GM12878 (cell line): ENCODE results near the gene ING4. TPM values are rescaled to one million over a fixed set of nuclear protein-coding genes. Genes with fewer than 3 reads are reported as not detected.

Experiments used
- BCL11A ChIP-seq: IDR thresholded peaks from 2 replicates; pipeline ENCODE4 v1.6.1; 2011; ENCODE audit warnings: low read depth, low read length
- EGR1 ChIP-seq, 2 experiments: IDR thresholded peaks; 1 replicate in 1 of 2; 2 replicates in 1 of 2; pipeline ENCODE4 v1.6.1; 2011 to 2012; ENCODE audit warnings: low read depth in 2 of 2, low read length in 2 of 2, borderline replicate concordance in 1 of 2, mild to moderate bottlenecking in 1 of 2, moderate library complexity in 1 of 2
- FOXM1 ChIP-seq: IDR thresholded peaks from 2 replicates; pipeline ENCODE4 v1.6.1; 2012; ENCODE audit warnings: low read depth, mild to moderate bottlenecking, inconsistent platforms, low read length, moderate library complexity
- HDAC6 ChIP-seq: fragments of 200-600 bp; sonication (generic); IDR thresholded peaks from one replicate; pipeline ENCODE4 v1.8.0; 2017; ENCODE audit warnings: antibody characterized with exemption; ENCODE audit not compliant: unreplicated experiment
- IKZF1 ChIP-seq: fragments of 450-650 bp; conservative IDR thresholded peaks from 2 replicates; pipeline ENCODE4 v1.6.1; 2017; ENCODE audit warnings: antibody characterized with exemption, mild to moderate bottlenecking
- IKZF2 ChIP-seq, 2 experiments: fragments of 450-650 bp; IDR thresholded peaks; 2 replicates each; pipeline ENCODE4 v1.6.1; 2017; ENCODE audit warnings: mild to moderate bottlenecking in 2 of 2, moderate library complexity in 2 of 2
- IRF4 ChIP-seq: IDR thresholded peaks from 2 replicates; pipeline ENCODE4 v1.6.1; 2011; ENCODE audit warnings: low read depth, low read length
- MEF2B ChIP-seq: fragments of 450-650 bp; IDR thresholded peaks from 2 replicates; pipeline ENCODE4 v1.6.1; 2018; ENCODE audit warnings: mild to moderate bottlenecking, moderate library complexity; ENCODE audit not compliant: partially characterized antibody, poor library complexity, severe bottlenecking
- NFXL1 ChIP-seq: fragments of 450-650 bp; IDR thresholded peaks from 2 replicates; pipeline ENCODE4 v1.6.1; 2017; ENCODE audit warnings: antibody characterized with exemption, mild to moderate bottlenecking, borderline replicate concordance
- NFYB ChIP-seq: IDR thresholded peaks from 2 replicates; pipeline ENCODE4 v1.6.1; 2011; ENCODE audit warnings: low read depth, mild to moderate bottlenecking, low read length, improper control_type of control experiment, moderate library complexity; ENCODE audit not compliant: insufficient read depth
- PAX8 ChIP-seq: fragments of 450-650 bp; IDR thresholded peaks from 2 replicates; pipeline ENCODE4 v1.6.1; 2017; ENCODE audit warnings: mild to moderate bottlenecking, moderate library complexity
- RCOR1 ChIP-seq: conservative IDR thresholded peaks from 2 replicates; pipeline ENCODE4 v1.6.1; 2012; ENCODE audit warnings: low read depth, low read length, improper control_type of control experiment
- RFX5 ChIP-seq: IDR thresholded peaks from 2 replicates; pipeline ENCODE4 v1.6.1; 2011; ENCODE audit warnings: low read depth, low read length, improper control_type of control experiment
- SREBF1 ChIP-seq: IDR thresholded peaks from 2 replicates; pipeline ENCODE4 v1.6.1; 2012; ENCODE audit warnings: mild to moderate bottlenecking, low read length
- TCF3 ChIP-seq: IDR thresholded peaks from 2 replicates; pipeline ENCODE4 v1.6.1; 2012; ENCODE audit warnings: low read depth, mild to moderate bottlenecking, low read length, borderline replicate concordance; ENCODE audit not compliant: insufficient read depth
- YBX1 ChIP-seq: fragments of 450-650 bp; IDR thresholded peaks from 2 replicates; pipeline ENCODE4 v1.6.1; 2016; ENCODE audit warnings: antibody characterized with exemption
- polyA plus RNA-seq, 11 experiments: library from polyadenylated mRNA; depleted of rRNA in 4 of 11; unstranded in 6 of 11; stranded (reverse) in 5 of 11; fragments of >200 nt; fragmentation: Nextera tagmentation in 4 of 11; fragmentation: Illumina TruSeq in 1 of 11; extraction: Ambion mirVana in 4 of 11; extraction: Trizol in 1 of 11; gene quantifications; 1 replicate in 1 of 11; 2 replicates in 10 of 11; pipeline versions ENCODE4 v1.2.1 to v1.2.3, GENCODE V29; 2011 to 2016; ENCODE audit warnings: inconsistent platforms in 2 of 11, missing spikeins in 2 of 11, low read depth in 1 of 11
- total RNA-seq, 4 experiments: library from RNA; depleted of rRNA in 3 of 4; stranded (reverse); fragments of >200 nt in 3 of 4; fragmentation: Illumina TruSeq in 1 of 4; extraction: Trizol in 1 of 4; gene quantifications; 2 replicates each; pipeline versions ENCODE4 v1.2.1 to v1.2.3, GENCODE V29; 2013 to 2021
- TF ChIP-seq, protein P1 (sequence below): fragments of 450-650 bp; IDR thresholded peaks from 2 replicates; pipeline ENCODE4 v1.6.1; 2016; ENCODE audit warnings: mild to moderate bottlenecking, moderate library complexity, borderline replicate concordance
- TF ChIP-seq, protein P2 (sequence below): fragments of 450-650 bp; IDR thresholded peaks from 2 replicates; pipeline ENCODE4 v1.6.1; 2018; ENCODE audit warnings: mild to moderate bottlenecking, low read depth, moderate library complexity; ENCODE audit not compliant: partially characterized antibody
- TF ChIP-seq, protein P3 (sequence below): IDR thresholded peaks from 2 replicates; pipeline ENCODE4 v1.6.1; 2012; ENCODE audit warnings: low read depth, low read length, improper control_type of control experiment
- TF ChIP-seq, protein P4 (sequence below): fragments of 450-650 bp; IDR thresholded peaks from 2 replicates; pipeline ENCODE4 v1.6.1; 2017; ENCODE audit warnings: low read depth, mild to moderate bottlenecking, moderate library complexity
- TF ChIP-seq, protein P5 (sequence below): IDR thresholded peaks from 2 replicates; pipeline ENCODE4 v1.6.1; 2011; ENCODE audit warnings: mild to moderate bottlenecking, low read depth, low read length, moderate library complexity; ENCODE audit not compliant: insufficient replicate concordance

The ING4 gene
- total and polyA plus RNA-seq, 10 of the 15 experiments (the other 5 are each of a cell fraction or from before 2014, with no cell fraction given), result 7.2 to 53.9 (median 21.8) TPM

DNA sequence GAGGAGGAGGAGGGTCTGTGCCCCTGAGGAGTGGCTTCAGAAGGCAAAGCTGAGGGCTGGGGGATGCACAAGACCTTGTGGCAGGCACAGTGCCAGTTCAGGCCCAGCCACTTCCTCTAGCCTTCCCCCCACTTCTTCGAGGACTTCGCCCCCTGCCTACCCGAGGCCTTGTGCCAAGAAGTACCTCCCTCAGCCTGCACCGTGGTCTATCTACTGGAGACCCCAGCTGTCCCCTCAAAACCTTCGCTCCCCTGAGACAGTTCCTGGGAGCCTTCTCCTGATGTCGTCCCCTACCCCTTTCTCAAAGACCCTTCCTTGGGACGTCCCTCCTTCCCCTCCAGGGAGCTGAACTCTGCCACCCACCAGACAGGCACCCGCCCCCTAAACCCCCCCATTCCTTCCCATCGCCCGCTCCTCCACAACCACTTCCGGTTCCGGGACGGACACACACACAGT lies 25.7 kb upstream of the ING4 start (continued):
- TF ChIP-seq, protein P1, sequence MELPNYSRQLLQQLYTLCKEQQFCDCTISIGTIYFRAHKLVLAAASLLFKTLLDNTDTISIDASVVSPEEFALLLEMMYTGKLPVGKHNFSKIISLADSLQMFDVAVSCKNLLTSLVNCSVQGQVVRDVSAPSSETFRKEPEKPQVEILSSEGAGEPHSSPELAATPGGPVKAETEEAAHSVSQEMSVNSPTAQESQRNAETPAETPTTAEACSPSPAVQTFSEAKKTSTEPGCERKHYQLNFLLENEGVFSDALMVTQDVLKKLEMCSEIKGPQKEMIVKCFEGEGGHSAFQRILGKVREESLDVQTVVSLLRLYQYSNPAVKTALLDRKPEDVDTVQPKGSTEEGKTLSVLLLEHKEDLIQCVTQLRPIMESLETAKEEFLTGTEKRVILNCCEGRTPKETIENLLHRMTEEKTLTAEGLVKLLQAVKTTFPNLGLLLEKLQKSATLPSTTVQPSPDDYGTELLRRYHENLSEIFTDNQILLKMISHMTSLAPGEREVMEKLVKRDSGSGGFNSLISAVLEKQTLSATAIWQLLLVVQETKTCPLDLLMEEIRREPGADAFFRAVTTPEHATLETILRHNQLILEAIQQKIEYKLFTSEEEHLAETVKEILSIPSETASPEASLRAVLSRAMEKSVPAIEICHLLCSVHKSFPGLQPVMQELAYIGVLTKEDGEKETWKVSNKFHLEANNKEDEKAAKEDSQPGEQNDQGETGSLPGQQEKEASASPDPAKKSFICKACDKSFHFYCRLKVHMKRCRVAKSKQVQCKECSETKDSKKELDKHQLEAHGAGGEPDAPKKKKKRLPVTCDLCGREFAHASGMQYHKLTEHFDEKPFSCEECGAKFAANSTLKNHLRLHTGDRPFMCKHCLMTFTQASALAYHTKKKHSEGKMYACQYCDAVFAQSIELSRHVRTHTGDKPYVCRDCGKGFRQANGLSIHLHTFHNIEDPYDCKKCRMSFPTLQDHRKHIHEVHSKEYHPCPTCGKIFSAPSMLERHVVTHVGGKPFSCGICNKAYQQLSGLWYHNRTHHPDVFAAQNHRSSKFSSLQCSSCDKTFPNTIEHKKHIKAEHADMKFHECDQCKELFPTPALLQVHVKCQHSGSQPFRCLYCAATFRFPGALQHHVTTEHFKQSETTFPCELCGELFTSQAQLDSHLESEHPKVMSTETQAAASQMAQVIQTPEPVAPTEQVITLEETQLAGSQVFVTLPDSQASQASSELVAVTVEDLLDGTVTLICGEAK, result no peak; the same call in 1 of the 2 replicates
- TF ChIP-seq, protein P2, sequence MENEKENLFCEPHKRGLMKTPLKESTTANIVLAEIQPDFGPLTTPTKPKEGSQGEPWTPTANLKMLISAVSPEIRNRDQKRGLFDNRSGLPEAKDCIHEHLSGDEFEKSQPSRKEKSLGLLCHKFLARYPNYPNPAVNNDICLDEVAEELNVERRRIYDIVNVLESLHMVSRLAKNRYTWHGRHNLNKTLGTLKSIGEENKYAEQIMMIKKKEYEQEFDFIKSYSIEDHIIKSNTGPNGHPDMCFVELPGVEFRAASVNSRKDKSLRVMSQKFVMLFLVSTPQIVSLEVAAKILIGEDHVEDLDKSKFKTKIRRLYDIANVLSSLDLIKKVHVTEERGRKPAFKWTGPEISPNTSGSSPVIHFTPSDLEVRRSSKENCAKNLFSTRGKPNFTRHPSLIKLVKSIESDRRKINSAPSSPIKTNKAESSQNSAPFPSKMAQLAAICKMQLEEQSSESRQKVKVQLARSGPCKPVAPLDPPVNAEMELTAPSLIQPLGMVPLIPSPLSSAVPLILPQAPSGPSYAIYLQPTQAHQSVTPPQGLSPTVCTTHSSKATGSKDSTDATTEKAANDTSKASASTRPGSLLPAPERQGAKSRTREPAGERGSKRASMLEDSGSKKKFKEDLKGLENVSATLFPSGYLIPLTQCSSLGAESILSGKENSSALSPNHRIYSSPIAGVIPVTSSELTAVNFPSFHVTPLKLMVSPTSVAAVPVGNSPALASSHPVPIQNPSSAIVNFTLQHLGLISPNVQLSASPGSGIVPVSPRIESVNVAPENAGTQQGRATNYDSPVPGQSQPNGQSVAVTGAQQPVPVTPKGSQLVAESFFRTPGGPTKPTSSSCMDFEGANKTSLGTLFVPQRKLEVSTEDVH, result no peak
- TF ChIP-seq, protein P3, sequence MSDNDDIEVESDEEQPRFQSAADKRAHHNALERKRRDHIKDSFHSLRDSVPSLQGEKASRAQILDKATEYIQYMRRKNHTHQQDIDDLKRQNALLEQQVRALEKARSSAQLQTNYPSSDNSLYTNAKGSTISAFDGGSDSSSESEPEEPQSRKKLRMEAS, result no peak
- no peak for TF ChIP-seq TCF3
- TF ChIP-seq IKZF2 (IDR thresholded peaks at IDR 0.05), result peak in 1 of 2 experiments; percentile 8; a peak in 2 of 4 replicates
- TF ChIP-seq, protein P4, sequence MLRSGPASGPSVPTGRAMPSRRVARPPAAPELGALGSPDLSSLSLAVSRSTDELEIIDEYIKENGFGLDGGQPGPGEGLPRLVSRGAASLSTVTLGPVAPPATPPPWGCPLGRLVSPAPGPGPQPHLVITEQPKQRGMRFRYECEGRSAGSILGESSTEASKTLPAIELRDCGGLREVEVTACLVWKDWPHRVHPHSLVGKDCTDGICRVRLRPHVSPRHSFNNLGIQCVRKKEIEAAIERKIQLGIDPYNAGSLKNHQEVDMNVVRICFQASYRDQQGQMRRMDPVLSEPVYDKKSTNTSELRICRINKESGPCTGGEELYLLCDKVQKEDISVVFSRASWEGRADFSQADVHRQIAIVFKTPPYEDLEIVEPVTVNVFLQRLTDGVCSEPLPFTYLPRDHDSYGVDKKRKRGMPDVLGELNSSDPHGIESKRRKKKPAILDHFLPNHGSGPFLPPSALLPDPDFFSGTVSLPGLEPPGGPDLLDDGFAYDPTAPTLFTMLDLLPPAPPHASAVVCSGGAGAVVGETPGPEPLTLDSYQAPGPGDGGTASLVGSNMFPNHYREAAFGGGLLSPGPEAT, result no peak
- TF ChIP-seq HDAC6, result no peak
- peak; percentile 13 for TF ChIP-seq MEF2B
- TF ChIP-seq RFX5, result no peak
- no peak for TF ChIP-seq IRF4
- TF ChIP-seq PAX8, result no peak
- TF ChIP-seq SREBF1, result 0 out of 2 replicates have a peak, but pooled peaks have one; percentile 1
- no peak for TF ChIP-seq YBX1
- no peak for TF ChIP-seq RCOR1
- TF ChIP-seq NFYB, result no peak
- TF ChIP-seq, protein P5, sequence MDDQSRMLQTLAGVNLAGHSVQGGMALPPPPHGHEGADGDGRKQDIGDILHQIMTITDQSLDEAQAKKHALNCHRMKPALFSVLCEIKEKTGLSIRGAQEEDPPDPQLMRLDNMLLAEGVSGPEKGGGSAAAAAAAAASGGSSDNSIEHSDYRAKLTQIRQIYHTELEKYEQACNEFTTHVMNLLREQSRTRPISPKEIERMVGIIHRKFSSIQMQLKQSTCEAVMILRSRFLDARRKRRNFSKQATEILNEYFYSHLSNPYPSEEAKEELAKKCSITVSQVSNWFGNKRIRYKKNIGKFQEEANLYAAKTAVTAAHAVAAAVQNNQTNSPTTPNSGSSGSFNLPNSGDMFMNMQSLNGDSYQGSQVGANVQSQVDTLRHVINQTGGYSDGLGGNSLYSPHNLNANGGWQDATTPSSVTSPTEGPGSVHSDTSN, result no peak
- no peak for TF ChIP-seq BCL11A
- no peak for TF ChIP-seq NFXL1
- TF ChIP-seq FOXM1, result no peak
- TF ChIP-seq EGR1 (IDR thresholded peaks at IDR 0.05; ENCODE audit: borderline replicate concordance in 1 of 2, low read depth in 2 of 2, low read length in 2 of 2), result no peak
- no peak for TF ChIP-seq IKZF1
